Tibial nerve (tissue), 3 donors: Measurements from ENCODE around the gene RASGRP2.

ENCODE experiments used
- POLR2A ChIP-seq, 2 donors: fragments of 450-650 bp; IDR thresholded peaks; one replicate each; pipeline ENCODE4 v1.6.1; 2017; ENCODE audit warnings: antibody characterized with exemption in 2 of 2, mild to moderate bottlenecking in 2 of 2, moderate library complexity in 2 of 2
- TF ChIP-seq, protein P1 (sequence below), 5 experiments: fragments of 200-600 bp in 3 of 5; fragments of 450-650 bp in 2 of 5; sonication (generic) in 3 of 5; IDR thresholded peaks; one replicate each; pipeline ENCODE4 v1.5.1; 2016 to 2019; ENCODE audit warnings: antibody characterized with exemption in 5 of 5, mild to moderate bottlenecking in 3 of 5, moderate library complexity in 2 of 5

DNA sequence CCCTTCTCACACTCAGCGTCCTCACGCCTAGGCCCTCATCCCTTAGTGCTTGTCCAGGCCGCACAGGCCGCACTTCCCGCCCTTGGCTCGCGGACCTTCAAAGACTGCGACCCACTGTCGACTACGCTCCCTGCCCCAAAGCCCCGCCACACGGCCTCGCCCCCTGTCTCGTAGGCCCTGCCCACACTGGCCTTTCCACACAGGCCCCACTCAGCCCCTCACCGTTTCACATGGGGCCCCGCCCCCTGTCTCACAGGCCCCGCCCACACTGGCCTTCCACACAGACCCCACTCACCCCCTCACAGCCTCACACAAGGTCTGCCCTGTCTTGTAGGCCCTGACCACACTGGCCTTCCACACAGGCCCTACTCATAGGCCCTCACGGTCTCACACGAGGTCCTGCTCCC lies 32.0 kb downstream of the RASGRP2 start:
- TF ChIP-seq, protein P1, sequence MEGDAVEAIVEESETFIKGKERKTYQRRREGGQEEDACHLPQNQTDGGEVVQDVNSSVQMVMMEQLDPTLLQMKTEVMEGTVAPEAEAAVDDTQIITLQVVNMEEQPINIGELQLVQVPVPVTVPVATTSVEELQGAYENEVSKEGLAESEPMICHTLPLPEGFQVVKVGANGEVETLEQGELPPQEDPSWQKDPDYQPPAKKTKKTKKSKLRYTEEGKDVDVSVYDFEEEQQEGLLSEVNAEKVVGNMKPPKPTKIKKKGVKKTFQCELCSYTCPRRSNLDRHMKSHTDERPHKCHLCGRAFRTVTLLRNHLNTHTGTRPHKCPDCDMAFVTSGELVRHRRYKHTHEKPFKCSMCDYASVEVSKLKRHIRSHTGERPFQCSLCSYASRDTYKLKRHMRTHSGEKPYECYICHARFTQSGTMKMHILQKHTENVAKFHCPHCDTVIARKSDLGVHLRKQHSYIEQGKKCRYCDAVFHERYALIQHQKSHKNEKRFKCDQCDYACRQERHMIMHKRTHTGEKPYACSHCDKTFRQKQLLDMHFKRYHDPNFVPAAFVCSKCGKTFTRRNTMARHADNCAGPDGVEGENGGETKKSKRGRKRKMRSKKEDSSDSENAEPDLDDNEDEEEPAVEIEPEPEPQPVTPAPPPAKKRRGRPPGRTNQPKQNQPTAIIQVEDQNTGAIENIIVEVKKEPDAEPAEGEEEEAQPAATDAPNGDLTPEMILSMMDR (IDR thresholded peaks at IDR 0.05), result no peak
- no peak for TF ChIP-seq POLR2A (IDR thresholded peaks at IDR 0.05)
